SH-SY5Y (cell line): ENCODE data around the gene PER2.

Experiments
- GATA2 ChIP-seq: IDR thresholded peaks from 2 replicates; pipeline ENCODE4 v1.6.1; 2011; ENCODE audit warnings: mild to moderate bottlenecking, low read depth, low read length
- GATA3 ChIP-seq: IDR thresholded peaks from 2 replicates; pipeline ENCODE4 v1.6.1; 2011; ENCODE audit warnings: low read depth, mild to moderate bottlenecking, low read length, moderate library complexity

PER2 gene

DNA sequence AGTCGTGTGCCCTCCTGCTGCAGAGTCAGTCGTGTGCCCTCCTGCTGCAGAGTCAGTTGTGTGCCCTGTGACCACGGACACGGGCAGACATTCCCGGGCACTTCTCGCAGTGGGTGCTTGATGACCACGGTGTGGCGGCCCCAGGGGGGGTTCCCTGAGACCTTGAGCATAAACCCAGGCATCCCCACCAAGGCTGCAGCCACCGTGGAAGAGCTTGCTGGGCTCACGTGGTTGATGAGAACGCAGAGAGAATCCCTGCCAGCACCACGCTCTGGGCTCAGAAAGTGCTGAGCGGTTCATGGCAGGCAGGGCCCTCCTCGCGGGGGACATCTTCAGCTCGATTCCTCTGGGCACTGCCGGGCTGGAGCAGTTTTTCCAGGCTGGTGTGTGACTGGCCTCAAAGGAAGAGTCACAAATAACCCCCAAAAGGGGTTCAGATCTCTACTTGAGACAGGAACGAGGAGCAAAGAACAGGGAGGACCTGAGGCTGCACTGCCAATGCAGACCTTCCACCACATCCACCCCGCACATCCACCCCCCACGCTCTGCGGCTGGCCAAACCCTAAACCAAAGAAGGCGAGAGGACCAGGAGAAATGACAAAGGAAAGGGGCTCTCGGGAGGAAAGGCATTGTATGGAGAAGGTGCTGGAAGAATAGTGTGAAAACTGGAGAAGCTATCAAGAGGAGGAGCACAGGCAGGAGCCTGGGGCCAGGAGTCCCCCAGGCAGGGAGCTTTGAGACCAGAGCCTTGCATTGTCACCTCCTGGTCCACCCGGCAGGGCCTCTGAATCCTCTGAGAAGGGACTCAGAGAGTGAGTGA is 8.4 kb upstream of the PER2 start:
- no peak for TF ChIP-seq GATA2
- TF ChIP-seq GATA3 = no peak

DNA sequence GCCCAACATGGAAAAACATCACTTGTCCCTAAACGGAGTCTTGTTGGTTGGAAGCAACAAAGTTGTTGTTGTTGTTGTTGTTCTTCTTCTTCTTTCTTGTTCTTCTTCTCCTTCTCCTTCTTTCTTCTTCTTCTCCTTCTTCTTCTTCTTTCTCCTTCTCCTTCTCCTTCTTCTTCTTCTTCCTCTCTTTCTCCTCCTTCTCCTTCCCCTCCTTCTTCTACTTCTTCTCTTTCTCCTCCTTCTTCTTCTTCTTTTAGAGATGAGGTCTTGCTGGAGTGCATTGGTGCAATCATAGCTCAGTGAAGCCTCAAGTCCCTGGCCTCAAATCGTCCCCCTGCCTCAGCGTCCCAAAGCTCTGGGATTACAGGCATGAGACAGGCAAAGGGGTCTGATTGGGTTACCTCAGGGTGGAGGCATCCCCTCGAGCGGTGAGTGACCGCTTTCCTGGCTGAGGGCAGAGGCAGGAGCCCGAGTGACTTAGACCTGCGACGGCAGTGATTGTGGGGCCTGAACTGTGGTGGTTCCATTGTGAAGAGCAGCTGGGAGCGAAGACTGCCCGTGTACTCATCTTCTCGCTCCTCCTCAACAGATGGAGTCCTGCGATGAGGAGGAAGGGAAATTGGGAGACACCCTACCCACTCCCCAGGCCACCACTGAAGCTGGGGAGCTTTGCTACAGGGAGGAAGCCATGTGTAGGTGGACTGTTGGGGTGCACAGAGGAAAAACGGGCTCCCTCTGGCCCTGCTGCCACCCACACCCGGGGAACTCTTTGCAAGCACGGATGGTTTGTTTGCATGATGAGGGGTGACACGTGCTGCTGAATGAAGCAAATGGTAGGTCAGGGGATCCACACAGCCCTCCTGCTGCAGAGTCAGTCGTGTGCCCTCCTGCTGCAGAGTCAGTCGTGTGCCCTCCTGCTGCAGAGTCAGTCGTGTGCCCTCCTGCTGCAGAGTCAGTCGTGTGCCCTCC is 7.0 kb upstream of the PER2 start:
- TF ChIP-seq GATA2 (no peak), GATA3 (no peak)

DNA sequence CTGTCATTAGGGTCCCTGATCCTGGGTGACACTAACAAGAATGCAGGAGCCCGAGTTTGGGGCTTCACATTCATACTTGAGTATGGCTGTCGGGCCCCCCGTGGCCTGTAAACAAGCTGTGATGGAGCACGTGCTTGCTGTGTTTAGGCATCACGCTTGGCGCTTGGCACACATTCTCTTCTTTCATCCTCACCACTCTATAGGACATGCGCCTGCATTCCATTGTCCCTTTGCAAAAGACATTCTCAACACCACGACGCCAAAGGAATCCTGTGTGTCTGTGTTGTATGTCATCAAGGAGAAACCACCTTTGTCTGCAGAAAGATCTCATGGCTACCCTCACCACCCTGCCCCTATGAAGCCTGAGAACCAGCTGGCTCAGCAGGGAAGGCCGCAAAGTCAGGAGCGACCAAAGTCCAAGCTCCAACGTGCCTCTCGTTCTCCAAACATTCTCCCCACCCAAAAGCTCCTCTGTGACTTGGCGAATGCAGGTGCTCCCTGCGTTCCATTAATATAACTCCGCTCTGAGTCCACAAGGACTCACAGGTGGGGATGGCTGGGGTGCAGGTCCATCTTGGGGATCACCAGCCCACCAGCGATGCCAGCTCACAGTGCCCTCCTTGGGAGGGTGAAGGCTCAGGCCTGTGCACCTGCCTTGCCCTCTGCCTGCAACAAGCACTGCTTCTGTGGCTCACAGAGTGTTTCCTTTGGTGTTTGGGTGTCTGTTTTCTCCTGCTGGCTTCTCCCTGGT is 6.2 kb upstream of the PER2 start:
- TF ChIP-seq GATA2 = no peak
- no peak for TF ChIP-seq GATA3

DNA sequence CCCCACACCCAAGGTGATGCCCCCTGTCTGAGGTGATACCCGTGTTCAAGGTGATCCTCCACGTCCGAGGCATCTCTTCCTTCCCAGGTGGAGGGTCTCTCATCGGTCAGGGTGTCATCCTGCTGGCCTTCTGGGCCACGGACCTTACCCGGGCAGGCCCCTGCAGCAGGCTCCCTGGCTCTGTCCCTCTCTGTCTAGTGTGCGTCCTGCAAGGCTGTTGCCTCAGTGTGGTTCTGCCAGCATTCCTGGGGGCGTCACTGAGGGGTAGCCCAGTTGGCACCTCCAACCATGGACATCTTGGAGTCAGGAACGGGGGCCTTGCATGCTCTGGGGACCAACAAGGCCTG is 5.6 kb upstream of the PER2 start:
- TF ChIP-seq GATA2 (no peak), GATA3 (no peak)

DNA sequence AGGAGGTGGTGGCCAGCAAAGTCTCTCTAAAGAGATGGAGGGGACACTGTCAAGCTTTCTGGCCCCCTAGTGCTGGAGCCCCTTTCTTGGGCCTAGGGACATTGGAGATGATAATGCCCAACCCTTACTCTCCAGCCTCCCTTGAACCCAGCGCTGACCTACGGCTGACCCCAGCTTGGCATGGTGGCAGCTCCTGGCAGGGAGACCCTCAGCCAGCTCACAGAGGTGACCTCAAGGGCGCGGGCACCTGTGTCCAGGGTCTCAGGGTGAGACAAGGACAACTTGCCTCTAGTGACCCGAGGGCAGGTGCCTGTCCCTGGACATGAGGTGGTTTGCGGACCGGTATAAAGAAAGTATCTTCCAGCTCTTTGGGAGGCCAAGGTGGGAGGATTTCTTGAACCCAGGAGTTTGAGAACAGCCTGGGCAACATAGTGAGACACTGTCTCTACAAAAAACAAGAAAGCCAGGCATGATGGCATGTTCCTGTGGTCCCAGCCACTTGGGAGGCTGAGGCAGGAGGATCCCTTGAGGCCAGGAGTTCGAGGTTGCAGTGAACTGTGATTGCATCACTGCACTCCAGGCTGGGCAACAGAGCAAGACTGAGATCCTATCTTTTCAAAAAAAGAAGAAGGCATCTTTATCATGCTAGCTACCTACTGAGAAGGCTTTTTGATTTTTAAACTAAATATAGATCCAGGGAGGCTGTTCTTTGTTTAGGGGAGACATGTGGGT is 3.3 kb upstream of the PER2 start:
- no peak for TF ChIP-seq GATA3

DNA sequence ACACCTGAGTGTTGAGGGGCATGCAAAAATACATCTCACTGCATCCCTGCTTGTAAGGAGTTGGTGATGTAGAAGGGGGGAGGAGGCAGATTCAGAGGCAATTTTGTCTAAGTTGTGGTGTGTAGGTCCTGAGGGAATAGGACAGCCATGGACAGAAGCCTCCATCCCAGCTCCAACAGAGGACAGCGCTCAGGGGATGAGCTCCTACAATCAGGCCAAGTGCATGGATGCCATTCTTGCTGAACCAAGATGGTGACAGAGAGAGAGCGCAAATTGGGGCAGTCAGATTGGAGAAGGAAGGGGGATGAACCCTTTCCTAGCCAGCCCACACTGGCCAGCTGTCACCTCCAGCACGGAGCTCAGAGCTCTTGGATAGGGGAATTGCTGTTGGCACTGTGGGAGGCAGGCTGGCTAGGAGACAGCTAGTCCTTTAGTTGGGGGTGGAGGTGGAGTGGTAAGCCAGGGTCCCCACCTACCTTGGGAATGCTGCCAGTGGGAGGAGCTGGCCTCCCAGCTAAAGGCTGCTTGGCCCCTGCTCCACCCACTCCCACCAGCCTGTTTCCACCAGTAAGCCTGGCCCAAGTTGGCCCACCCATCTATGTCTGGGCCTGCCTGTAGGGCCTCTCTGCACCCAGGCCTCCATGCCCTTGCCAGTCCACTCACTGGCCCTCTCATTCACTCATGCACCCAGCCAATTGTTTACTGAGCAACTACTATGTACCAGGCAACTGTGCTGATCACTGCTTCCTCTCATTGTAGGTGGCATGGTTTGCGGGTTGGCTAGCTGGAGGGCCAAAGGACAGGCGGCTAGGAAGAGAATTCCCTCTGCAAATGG is 2.5 kb upstream of the PER2 start:
- TF ChIP-seq GATA2 = no peak
- no peak for TF ChIP-seq GATA3

DNA sequence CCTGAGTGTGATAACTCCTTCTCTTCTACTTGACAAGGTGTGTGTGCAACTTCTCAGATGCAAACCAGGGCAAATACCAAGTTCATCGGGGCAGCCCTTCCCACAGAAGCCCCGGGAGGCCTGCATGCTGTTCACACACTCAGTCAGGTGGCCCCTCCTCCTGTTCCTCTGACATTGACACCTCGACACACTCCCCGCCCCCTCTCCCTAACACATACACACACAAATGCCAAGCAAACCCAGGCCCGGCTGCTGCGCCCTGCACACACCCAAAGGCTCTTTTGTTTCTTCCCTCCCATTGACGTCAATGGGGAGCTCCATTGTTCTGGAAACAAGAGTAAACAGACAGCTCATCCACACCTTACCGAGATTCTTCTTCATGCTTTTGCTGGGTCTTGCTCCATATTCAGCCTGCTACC is 1.7 kb upstream of the PER2 start:
- TF ChIP-seq GATA2 (no peak), GATA3 (no peak)

DNA sequence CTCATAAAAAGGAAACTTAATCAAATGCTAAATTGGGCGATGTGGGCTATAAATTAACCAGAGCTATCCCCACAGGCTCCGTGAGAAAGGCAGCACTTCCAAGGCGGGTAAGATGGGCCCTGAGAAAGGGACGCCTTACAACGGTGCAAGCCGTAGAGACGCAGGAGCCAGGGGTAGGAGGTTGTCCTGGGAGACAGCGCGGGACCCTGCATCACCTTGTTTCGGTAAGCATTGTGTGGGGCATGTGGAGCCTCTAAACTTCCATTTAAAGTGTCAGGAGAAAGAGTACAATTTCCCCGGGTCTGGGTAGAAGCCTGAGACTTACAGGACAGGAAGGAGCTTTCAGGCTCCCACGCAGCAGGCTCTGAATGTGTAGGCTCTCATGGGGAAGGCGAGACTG is 1.2 kb upstream of the PER2 start:
- TF ChIP-seq GATA3 = no peak
- TF ChIP-seq GATA2 = no peak

DNA sequence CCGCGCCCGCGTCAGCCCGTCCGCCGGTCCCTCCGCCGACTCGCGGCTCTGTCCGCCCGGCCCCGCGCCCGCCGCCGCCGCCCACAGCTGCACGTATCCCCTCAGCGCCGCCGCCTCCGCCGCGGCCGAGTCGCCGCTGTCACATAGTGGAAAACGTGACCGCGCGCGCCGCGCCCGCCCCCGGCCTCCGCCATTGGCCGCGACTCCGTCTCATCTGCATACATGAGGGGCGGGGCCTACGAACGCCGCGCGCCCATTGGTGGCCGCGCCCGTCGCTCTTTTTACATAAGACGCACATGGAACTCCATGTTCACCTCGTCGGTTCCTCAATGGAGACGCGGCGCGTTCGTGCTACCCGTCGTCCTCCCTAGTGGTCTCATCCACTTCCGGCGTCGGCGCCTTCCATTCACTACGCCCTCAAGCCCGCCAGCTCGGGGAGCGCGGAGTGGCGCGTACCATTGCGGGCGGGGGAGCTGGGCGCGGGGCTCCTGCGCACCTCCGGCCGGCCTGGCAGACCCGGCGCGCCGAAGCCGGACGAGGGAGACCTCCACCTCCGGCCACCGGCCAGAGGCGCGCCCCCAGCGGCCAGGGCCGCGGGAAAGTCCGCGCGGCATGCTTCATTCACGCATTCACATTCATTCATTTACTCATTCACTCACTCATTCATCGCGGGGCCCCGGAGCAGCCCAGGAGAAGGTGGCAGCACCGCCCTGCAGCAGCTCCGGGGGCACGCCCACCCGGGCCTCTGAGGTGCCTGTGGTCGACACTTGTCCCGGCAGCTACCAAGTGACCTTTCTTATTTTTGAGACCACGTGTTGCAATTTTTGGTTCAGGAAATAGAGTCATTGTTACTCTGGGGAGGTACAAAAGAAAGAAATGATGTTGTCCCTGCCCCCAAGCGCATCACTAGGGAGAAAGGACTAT is 502 bp upstream of the PER2 start:
- TF ChIP-seq GATA3 (no peak), GATA2 (no peak)

DNA sequence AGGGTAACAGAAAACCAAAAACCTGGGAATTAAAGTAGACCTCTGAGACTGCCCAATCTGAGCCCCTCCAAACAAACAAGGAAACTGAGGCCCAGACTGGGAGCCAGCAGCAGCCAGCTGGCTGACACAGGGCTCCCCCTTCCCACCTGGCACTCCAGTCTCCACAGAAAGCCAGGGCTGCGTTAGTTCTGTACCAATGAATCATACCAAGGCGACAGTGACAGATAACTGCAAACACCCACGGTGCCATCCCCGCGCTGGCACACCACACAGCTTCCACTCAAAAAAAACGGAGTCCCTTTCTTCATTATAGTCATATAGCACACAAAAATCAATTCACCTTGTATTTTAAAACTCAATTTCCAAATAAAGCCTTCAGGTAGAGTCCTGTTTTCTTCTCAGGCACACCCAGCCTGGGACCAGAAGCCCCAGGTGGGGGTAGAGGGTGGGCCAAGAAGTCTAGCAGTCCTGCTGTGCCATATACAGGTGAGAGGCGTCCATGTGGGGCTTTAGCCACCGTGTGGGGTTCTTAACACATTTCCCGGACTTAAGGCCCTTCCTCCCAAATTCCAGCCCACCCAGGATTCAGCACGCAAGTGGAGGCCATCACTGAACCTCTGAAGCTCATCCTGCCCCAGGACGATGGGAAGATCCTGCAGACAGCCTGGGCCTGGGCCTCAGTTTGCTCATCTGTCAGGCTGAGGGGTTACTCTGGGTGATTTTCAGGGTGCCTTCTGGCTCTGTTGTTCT is 1.2 kb downstream of the PER2 start:
- TF ChIP-seq GATA3 (no peak), GATA2 (no peak)

DNA sequence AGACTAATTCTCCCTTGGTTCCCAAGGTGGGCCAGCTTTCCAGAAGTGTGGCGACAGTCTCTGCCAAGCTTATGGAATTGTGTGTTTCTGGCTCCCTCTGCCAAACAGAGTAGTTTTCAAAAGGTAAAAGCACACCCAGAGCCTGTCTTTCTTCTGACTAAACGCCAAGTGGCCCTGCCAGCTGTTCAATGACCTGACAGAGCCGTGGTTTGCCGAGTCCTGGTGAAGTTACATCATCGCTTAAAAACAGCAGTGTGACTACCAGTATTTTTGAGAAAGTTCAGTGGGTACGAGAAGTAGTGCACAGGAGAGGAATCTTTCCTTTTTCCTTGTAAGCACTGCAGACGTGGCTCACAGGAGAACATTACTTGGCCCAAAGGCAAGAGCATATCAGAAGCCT is 1.9 kb downstream of the PER2 start:
- TF ChIP-seq GATA2 (no peak), GATA3 (no peak)
